GM19351 (cell line): Measurements from ENCODE around the gene DDO.
"Not testable (repeated sequence)": the region's sequence is repeated elsewhere in the genome, so short reads cannot be mapped to it uniquely, and the experiment has no call there.

Experiments
- ATAC-seq: cut with Tn5 transposase; IDR thresholded peaks from one replicate; pipeline ENCODE4 v1.9.1; 2021; ENCODE audit warnings: mild to moderate bottlenecking, moderate library complexity; ENCODE audit not compliant: unreplicated experiment

DDO gene

GRCh38 chr6:110369066-110369465, 46.3 kb downstream of the DDO start:
- ATAC-seq: no peak

DNA sequence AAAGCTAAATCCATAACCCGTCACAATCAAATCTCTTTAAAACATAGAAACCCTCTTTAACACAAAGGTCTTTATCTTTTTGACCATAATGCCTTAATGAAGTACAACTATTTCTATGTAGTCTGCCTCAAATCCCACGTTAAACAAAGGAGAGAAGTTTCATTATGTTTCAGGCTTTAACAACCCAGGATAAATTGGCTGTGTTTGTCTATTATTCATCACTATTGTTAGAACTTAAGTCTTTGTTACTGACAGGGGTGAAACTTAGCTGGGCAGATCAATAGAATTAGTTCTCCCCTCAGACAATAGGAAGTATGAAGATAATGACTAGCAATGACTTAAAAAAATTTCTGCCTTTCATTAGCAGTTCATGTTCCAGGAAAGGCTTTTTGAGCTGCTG, 47.1 kb downstream of the DDO start:
- no peak for ATAC-seq

GRCh38 chr6:110367825-110368224, 47.5 kb downstream of the DDO start:
- no peak for ATAC-seq

- ATAC-seq: no peak
Observed at GRCh38 chr6:110366975-110367374, 48.4 kb downstream of the DDO start.

- ATAC-seq: no peak
Observed at GRCh38 chr6:110366256-110366655, 49.1 kb downstream of the DDO start.

GRCh38 chr6:110364364-110365105, 50.8 kb downstream of the DDO start:
- no peak for ATAC-seq

GRCh38 chr6:110363748-110364147, 51.6 kb downstream of the DDO start:
- ATAC-seq: no peak

- no peak for ATAC-seq
Observed at GRCh38 chr6:110360676-110361075, 54.7 kb downstream of the DDO start.

DNA sequence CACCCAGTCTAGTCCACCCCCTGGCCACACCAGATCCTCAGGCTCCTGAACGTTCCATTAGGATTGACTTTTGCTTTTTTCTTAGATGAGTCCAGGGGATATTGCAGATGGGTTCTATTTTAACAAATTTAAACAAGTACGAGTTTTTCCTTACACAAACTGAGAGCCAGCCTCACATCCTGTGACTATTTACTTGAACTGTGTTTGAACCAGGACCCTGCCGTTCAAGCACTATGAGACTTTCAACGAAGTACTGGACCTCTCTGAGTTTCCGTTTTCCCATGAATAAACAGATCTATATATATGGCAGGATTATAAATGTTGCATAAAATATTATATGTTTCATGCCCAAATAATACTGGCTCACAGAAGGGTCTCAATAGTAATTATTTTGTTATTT, 55.8 kb downstream of the DDO start:
- no peak for ATAC-seq

DNA sequence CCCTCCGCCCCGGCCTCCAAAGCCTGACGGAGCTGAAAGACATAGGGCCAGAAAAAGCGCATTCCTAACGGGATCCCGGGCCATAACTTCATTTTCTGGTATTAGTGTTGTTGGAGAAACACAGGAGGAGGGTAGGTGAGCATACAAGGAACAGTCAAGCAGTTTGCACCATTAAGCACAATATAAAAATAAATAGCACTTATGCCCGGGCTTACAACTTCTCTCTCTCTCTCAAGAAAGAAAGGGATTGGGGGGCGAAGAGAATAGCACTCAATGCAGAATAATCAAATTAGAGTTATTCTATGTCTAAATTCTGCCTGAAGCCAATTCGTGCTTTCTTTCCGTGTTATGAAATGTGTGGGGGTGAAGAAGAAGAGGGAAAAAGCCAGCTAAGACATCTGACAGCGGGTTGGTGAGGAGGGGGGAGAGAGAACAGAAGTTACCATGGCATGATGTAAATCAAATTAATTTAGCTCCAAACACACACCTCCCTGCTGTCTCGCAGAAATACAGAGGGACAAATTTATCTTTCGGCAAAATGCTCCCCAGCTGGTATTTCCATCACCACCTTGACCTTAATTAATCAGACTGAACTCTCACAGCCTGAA, 56.7 kb downstream of the DDO start:
- no peak for ATAC-seq

DNA sequence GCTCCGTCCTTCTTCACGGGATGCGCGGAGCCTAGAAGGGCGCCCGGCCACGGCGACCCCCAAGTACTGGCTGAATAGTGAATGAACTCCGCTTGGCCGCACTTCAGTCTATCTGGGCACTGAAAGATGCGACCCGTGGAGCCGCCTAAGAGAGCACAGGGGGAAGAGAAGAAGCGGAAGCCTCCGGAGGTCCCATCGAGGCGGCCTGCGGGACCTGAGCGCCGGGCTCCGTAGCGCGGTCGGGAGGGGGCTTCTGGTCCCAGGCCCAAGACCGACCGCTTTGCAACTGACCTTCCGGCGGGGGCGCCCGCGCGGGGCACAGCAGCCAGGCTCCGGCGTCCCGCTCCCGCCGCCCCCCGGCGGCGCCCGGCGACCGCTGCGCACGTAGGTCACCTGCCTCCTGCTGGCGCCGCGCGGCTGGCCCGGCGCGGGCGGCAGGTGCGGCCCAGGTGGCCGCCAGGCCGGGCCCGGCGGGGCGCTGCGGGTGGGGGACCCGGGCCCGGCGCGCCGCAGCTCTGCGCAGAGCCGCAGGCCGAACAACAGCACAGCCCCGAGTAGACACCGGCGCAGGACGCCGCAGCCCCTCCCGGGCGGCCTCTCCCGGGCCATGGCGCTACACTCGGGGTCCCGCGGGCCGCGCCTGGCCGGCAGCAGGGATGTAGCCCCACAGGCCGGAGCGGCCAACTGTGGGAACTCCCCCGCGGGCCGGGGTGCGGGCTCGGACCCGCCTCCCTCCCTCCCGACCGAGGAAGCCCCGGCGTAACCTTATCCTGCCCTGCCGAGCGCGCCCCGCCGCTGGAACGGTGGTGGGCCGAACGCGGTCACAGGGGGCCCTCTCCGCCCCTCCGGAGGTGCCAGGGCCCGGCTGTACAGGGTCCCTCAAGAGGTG, 57.5 kb downstream of the DDO start, which contains the start of gene METTL24:
METTL24 (minus strand) TSS at position 686 of the 889 bp plus-strand sequence; CDS start at position 609, 77 bp downstream.
- no peak for ATAC-seq

DNA sequence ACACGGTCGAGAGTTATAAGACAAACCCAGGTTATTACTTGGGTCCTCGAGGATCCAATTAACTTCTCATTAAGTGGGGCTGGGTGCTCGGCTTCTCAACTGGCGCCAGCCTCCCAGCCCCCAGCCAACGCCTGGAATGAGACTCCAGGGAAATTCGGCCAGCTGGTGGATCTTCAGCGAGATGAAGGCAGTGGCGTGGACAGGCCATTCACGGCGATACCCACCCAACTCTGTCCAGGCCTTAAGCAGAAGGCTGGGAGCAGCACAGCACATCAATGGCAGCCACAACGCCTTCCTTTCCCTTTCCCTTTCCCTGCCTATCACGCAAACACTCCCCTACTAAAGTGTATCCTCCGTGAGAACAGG, 58.1 kb downstream of the DDO start:
- ATAC-seq: no peak

- no peak for ATAC-seq
Observed at GRCh38 chr6:110356778-110357177, 58.6 kb downstream of the DDO start.

GRCh38 chr6:110355727-110356126, 59.6 kb downstream of the DDO start:
- no peak for ATAC-seq

DNA sequence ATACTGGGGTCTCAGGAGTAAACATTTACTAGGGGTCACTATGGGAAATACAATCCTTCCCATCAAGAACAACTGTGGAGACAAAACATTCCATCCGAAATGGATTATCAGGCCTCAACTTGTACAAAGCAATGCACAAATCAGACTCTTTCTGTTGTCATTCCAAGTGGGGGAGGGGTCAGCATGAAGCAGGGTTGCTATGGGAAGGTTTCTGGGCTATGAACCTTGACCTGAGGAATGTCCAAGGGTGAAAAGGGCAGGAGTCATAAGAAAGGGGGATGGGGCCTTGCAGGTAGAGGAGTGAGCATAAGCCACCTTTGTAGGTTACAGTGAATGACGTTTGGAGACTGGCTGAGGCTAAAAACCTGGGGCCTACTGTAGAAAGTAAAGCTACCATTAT, 60.4 kb downstream of the DDO start:
- no peak for ATAC-seq

DNA sequence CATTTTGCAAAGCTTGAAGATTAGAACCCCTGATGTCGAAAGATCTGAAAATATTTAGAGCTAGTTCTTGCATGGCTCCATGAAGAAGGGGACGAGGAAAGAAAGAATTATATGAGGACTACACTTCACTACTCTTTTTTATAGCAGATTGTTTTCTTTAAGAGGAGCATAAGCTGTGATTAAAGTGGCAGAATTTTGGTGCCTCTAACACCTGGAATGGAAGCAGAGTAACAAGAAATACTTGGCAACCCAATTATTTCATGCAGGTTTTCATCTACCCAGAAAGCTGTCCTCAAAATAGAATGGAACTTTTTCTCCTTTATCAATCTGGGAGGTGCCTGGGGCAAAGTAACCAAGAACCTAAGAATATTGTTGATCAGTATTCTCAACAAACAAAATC, 61.2 kb downstream of the DDO start:
- no peak for ATAC-seq

DNA sequence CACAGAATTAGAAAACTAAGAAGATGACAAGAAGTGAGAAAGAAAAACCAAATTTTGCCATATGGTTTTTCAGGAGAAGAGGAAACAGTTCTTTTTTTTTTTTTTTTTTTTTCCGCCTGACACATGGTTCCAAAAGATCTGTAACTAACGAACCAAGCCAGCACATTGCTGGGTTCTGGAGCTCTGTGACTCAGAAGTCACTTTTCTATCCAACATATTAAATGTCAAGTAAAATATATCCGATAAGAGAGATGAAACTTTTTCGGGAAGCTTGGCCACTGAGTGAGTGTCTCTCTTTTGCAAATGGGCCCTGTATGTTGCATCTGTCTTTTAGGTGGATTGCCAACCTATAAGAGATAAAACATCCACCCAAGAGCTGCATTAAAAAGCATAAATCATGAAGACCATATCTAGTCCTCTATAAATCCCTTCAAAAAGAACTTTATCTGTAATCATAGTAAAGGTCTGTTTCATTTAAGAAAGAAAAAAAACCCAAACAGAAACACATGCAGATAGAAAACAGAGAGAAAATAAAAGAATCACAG, 61.8 kb downstream of the DDO start:
- no peak for ATAC-seq

DNA sequence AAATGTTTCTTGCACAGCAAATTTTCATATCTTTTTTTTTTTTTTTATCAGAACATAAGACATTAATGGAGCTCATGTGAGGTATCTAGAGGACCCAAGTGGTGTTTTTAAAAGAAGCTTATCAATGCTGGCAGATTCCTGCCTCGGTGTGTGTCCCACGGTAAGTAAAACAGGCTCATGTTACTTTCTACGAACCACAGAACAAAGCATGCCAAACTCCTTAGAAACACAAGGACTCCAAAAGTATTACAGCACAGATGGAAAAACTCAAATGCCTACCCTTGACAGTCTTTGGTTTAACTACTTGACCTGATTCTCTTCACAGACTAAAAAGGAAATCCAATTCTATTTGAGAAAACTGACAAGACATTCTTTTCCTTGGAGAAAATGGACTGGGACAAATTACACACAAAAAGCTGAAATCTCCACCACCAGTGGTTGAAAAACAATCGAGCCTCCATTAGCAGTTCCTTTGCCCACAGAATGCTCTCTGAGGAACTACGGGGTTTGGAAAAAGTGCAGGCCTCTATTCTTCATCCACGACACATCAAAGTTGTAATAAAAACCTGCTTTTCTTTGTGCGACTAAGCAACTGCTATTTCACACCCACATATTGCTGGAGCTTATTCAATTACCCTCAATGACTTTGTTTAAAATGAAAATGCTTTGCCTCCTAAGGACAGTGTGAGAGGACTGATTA, 62.7 kb downstream of the DDO start:
- ATAC-seq: no peak

DNA sequence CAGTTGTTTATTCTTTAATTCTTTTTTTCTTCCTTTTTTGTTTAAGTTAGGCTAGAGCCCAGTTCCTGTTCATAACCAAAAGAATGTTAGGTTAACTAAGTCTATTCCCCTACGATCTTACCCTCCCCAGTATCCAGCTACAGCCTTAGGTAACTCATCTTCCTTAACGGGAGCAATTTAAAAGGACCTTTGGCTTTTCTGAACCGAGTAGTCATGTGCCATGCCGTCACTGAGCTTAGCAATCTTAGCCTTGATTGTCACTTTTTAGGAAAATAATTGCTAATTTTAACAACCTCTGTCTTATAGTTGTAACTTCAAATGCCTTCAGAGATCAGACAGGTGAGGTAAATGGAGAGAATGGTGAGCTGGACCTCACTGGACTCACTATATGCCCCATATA, 63.4 kb downstream of the DDO start:
- ATAC-seq: no peak

GRCh38 chr6:110351546-110351945, 63.8 kb downstream of the DDO start:
- ATAC-seq: no peak

DNA sequence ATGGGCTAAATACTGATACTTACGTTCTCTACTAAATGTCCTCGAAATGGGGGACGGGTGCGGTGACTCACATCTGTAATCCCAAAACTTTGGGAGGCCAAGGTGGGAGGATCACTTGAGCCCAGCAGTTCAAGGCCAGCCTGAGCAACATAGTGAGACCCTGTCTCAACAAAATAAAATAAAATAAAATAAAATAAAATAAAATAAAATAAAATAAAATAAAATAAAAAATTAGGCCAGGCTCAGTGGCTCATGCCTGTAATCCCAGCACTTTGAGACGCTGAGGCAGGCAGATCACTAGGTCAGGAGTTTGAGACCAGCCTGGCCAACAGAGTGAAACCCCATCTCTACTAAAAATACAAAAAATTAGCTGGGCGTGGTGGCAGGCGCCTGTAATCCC, 64.8 kb downstream of the DDO start:
- not testable (repeated sequence) for ATAC-seq
